ENCODE data around the gene KLK13.
A peak's percentile ranks its signal among the peaks of the same experiment; 100 is the strongest.

Gene KLK13

DNA sequence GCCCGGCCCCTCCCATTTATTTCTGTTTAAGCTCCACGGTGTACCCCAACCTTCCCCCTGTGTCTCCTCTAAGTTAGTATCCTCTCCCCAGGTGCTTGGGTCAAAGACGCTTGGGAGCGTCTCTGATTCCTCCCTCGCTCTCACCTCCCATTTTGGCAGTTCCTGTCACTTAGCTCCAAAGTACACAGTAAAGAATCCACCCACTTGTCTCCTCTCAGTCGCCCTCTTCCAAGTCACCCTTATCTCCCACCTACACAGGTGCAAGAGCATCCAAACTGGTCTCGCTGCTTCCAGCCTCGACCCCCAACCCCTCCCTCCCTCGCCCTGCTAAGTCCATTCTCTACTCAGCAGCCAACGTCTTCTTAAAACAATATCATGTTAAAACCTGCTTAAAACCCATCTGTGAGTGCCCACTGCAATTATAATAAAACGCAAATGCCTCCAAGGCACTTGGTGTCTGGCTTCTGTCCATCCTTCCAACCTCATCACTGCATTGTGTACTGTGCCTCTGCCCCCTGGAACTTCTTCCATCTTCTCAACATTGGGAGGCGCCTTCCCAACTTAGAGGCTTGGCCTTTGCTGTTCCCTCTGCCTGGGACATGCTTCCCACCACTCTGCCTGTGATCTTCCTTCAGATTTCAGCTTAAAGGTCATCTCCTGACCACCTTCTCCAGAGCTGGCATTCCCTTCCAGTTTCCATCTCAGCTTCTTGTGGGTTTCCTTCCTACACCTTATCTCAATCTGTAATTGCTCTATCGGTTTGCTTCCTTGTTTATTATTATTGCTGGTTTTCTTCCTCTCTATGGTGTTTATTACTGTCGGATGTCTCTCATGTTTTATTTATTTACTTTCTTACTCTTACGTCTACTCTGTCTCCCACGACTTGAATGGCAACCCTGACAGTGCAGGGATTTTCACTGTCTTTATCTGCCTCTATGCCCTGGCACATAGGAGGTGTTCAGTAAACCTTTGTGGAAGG is 27.3 kb upstream of the KLK13 start:
- H3K27ac ChIP-seq = peak overlapping the region; percentile 67
- TF ChIP-seq ZFX (IDR thresholded peaks at IDR 0.05; ENCODE audit: borderline replicate concordance) = no peak
- TF ChIP-seq CTCF (IDR thresholded peaks at IDR 0.05) = no peak

DNA sequence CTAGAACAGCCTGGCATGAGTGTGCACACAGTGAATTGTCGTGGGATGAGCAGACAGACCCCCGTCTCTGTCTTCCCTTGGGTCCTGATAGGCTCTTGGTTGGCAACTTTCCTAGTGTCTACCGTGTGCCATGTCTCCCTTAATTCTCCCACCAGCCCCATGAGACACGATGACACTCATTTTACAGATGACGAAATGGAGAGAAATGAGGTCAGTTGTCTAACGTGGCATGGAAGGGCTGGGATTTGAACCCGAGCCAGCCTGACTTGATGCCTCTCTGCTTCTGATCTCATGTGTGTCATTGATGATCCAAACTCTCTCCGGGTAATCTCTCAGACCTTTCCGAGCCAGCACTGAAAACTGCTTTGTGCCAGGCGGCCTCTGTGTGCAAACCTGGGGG is 26.2 kb upstream of the KLK13 start:
- peak overlapping the region; percentile 67; the same call in 1 of the 2 replicates for H3K27ac ChIP-seq
- TF ChIP-seq CTCF (IDR thresholded peaks at IDR 0.05) (no peak), ZFX (IDR thresholded peaks at IDR 0.05; ENCODE audit: borderline replicate concordance) (no peak)

GRCh38 chr19:51090471-51090870 is 25.6 kb upstream of the KLK13 start:
- TF ChIP-seq CTCF (IDR thresholded peaks at IDR 0.05) = no peak
- no peak for TF ChIP-seq ZFX (IDR thresholded peaks at IDR 0.05; ENCODE audit: borderline replicate concordance)
- no peak overlapping the region for H3K27ac ChIP-seq

DNA sequence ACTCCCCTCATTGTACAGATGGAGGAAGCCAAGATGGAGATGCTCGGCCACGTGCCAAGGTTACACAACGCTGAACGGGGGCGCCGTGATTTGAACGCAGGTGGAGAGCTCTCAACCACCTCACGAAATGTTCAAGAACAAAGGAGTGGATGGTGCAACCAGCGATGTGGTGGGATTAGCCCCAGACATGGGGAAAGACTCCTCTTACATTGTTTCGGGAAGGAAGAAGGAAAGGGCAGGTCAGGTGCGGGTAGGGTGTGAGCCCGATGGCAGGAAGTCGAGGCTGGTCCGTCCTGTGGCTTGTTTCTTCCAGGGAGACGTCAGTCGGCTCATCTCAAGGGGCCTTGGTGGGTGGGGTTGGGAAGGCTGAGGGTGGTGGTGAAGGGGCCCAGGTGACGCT is 24.9 kb upstream of the KLK13 start:
- TF ChIP-seq ZFX (IDR thresholded peaks at IDR 0.05; ENCODE audit: borderline replicate concordance) (no peak), CTCF (IDR thresholded peaks at IDR 0.05) (no peak)
- no peak overlapping the region for H3K27ac ChIP-seq

DNA sequence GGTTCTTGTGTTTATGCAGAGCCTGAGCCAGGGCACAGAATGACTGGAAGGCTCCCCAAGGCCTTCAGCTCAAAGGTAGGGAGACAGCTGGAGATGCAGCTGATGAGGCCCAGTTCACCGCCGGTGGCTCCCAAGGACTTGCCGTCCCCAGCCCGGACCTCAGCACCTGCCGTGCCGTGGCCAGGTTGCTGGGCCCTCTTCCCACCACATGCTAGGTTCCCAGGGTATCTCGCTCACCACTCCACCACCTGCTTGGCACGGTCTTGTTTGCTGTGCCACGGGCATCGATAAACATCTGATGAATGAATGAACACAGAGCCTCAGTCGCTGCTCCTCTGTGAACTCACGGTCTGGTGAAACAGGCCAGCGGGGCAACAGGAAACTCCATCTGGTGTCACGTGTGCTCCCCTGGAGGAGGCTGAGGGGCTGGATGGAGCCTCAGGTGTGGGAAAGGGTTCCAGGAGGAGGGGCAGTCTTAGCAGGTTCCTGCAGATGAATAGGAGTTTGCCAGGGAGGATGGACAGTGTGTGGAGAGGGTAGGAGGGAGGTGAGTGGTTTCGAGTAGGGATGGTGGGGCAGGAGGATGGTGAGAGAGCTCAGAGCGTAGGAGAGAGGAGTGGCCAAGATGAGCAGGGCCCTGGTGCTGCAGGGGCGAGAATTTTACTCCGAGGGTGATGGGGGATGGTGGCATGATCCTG is 21.4 kb upstream of the KLK13 start:
- no peak for TF ChIP-seq CTCF (IDR thresholded peaks at IDR 0.05)
- no peak for TF ChIP-seq ZFX (IDR thresholded peaks at IDR 0.05; ENCODE audit: borderline replicate concordance)
- no peak overlapping the region for H3K27ac ChIP-seq

DNA sequence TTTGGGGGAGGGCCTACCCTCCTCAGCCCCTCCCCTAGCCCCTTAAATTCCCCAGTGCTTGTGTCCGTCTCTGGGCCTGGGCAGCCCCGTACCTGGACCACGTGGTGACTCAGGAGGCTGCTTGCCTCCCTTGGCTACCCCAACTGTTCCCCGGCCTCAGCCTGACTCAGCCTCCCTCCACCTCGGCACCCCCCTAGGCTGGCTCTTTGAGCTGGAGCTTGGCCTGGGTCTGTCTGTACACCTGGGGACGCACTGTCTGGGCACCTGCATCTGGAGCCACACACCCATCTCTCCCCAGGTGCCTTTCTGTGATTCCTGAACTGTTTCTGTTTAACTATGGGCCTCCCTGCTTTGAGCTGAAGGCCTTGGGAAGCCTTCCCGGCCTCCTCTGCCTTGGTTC is 19.6 kb upstream of the KLK13 start:
- TF ChIP-seq ZFX (IDR thresholded peaks at IDR 0.05; ENCODE audit: borderline replicate concordance) (no peak), CTCF (IDR thresholded peaks at IDR 0.05) (no peak)

DNA sequence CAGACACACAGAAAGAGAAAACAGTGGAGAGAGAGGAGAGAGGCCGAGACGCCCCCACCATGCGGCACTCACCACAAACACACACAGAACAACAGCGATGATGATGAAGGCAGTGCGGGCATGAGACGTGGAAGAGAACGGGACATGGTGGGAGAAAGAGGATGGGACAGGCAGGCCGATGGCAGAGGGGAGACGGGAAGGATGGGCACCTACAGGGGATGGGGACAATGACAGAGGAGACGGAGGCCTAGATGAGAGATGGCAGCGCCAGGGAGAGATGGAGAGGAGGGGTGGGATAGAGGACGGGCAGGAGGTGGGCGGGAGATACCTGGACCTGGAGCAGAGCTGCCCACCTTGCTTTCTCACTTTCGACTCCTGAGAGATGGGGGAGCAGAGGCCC is 18.9 kb upstream of the KLK13 start:
- TF ChIP-seq ZFX (IDR thresholded peaks at IDR 0.05; ENCODE audit: borderline replicate concordance) (no peak), CTCF (IDR thresholded peaks at IDR 0.05) (no peak)
- H3K27ac ChIP-seq = no peak overlapping the region

More for the DNA sequence above, 19.6 kb upstream of the KLK13 start:
- no peak overlapping the region for H3K27ac ChIP-seq

Measured in 22Rv1 (cell line).